ENCODE measurements around the gene PRPF19. TPM values are rescaled to one million over a fixed set of nuclear protein-coding genes. Genes with fewer than 3 reads are reported as not detected.

PRPF19 gene
- total and polyA plus RNA-seq, 2 of the 13 experiments (the other 11 are each of a cell fraction or from before 2014, with no cell fraction given): 27.4 to 91.1 TPM

DNA sequence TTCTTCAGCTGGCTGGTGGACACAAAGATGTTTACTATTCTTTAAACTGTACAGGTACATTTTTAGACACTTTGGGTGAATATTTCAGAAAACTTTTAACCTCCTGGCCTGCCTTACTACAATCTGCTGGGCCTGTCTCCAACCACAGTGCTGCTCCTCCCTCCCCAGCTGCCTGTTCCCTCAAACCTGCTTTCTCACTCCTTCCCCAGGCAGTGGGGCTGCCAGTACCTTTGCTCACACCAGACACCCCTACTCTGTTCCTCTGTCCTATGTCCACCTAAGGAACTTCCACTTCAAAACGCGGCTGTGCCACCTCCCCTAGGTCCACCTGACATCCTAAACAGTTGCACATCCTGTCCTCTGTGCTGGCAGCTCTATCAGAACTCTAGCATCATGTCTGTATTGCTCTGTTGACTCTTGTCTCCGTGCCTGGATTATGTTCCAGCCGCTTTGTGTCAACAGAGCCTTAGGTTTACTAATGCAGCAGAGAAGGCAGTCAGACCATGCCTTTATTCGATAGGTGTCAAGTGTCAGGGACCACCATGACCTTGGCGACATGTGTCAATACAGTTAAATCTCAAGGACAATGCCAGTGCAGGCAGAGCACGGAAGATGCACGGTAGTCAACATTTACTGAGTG lies 25.6 kb downstream of the PRPF19 start (continued):
- TF ChIP-seq SIN3A (IDR thresholded peaks at IDR 0.05; ENCODE audit: borderline replicate concordance, low read depth, low read length): peak; percentile 60; the same call in 1 of the 2 replicates
- TF ChIP-seq, protein P1, sequence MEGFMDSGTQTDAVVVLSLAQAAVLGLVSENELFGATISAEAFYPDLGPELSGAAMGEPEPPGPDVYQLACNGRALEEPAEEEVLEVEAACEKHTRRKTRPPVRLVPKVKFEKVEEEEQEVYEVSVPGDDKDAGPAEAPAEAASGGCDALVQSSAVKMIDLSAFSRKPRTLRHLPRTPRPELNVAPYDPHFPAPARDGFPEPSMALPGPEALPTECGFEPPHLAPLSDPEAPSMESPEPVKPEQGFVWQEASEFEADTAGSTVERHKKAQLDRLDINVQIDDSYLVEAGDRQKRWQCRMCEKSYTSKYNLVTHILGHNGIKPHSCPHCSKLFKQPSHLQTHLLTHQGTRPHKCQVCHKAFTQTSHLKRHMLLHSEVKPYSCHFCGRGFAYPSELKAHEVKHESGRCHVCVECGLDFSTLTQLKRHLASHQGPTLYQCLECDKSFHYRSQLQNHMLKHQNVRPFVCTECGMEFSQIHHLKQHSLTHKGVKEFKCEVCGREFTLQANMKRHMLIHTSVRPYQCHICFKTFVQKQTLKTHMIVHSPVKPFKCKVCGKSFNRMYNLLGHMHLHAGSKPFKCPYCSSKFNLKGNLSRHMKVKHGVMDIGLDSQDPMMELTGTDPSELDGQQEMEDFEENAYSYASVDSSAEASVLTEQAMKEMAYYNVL (CRISPR knock-in tag; IDR thresholded peaks at IDR 0.05; ENCODE audit: borderline replicate concordance): peak; percentile 90; the same call in 1 of the 2 replicates
- TF ChIP-seq SMAD3 (CRISPR knock-in tag; IDR thresholded peaks at IDR 0.05): peak; percentile 91
- TF ChIP-seq HDAC6 (IDR thresholded peaks at IDR 0.05; ENCODE audit: low read depth, low read length): no peak
- no peak for TF ChIP-seq MATR3 (CRISPR knock-in tag; IDR thresholded peaks at IDR 0.05)
- 0 out of 2 replicates have a peak, but pooled peaks have one; percentile 79 for TF ChIP-seq ZNF589 (CRISPR knock-in tag; conservative IDR thresholded peaks at IDR 0.05)
- TF ChIP-seq, protein P2, sequence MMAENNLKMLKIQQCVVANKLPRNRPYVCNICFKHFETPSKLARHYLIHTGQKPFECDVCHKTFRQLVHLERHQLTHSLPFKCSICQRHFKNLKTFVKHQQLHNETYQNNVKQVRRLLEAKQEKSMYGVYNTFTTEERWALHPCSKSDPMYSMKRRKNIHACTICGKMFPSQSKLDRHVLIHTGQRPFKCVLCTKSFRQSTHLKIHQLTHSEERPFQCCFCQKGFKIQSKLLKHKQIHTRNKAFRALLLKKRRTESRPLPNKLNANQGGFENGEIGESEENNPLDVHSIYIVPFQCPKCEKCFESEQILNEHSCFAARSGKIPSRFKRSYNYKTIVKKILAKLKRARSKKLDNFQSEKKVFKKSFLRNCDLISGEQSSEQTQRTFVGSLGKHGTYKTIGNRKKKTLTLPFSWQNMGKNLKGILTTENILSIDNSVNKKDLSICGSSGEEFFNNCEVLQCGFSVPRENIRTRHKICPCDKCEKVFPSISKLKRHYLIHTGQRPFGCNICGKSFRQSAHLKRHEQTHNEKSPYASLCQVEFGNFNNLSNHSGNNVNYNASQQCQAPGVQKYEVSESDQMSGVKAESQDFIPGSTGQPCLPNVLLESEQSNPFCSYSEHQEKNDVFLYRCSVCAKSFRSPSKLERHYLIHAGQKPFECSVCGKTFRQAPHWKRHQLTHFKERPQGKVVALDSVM (CRISPR knock-in tag; IDR thresholded peaks at IDR 0.05): no peak
- TF ChIP-seq ZNF850 (CRISPR knock-in tag; conservative IDR thresholded peaks at IDR 0.05): no peak
- TF ChIP-seq ZSCAN22 (CRISPR knock-in tag; IDR thresholded peaks at IDR 0.05): no peak; the same call in 1 of the 2 replicates
- peak; percentile 97 for TF ChIP-seq FOXK1 (CRISPR knock-in tag; IDR thresholded peaks at IDR 0.05; ENCODE audit: borderline replicate concordance, low read depth)
- TF ChIP-seq ARHGAP35 (CRISPR knock-in tag; IDR thresholded peaks at IDR 0.05; ENCODE audit: borderline replicate concordance): no peak
- TF ChIP-seq, protein P3, sequence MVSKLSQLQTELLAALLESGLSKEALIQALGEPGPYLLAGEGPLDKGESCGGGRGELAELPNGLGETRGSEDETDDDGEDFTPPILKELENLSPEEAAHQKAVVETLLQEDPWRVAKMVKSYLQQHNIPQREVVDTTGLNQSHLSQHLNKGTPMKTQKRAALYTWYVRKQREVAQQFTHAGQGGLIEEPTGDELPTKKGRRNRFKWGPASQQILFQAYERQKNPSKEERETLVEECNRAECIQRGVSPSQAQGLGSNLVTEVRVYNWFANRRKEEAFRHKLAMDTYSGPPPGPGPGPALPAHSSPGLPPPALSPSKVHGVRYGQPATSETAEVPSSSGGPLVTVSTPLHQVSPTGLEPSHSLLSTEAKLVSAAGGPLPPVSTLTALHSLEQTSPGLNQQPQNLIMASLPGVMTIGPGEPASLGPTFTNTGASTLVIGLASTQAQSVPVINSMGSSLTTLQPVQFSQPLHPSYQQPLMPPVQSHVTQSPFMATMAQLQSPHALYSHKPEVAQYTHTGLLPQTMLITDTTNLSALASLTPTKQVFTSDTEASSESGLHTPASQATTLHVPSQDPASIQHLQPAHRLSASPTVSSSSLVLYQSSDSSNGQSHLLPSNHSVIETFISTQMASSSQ (IDR thresholded peaks at IDR 0.05; ENCODE audit: low read depth): no peak
- TF ChIP-seq, protein P3 (CRISPR knock-in tag; IDR thresholded peaks at IDR 0.05; ENCODE audit: borderline replicate concordance): peak; percentile 87; the same call in 1 of the 2 replicates
- no peak for TF ChIP-seq ZNF672 (CRISPR knock-in tag; IDR thresholded peaks at IDR 0.05)
- TF ChIP-seq SNAPC2 (CRISPR knock-in tag; IDR thresholded peaks at IDR 0.05): no peak; the same call in 1 of the 2 replicates
- no peak for TF ChIP-seq ZNF296 (CRISPR knock-in tag; conservative IDR thresholded peaks at IDR 0.05)
- 0 out of 2 replicates have a peak, but pooled peaks have one; percentile 56 for TF ChIP-seq JUN (CRISPR knock-in tag; IDR thresholded peaks at IDR 0.05)

Measured in HepG2 (cell line).